KOPT-K1 (cell line): ENCODE measurements around the gene RBM15B.

Experiments
- H3K27ac ChIP-seq: fragments of 200-600 bp; sonication (generic); 2 replicates; pipeline ENCODE4 v1.5.1; 2016; ENCODE audit warnings: antibody characterized with exemption, mild to moderate bottlenecking, low read depth, low read length; ENCODE audit not compliant: poor library complexity, severe bottlenecking
- H3K36me3 ChIP-seq: fragments of 200-600 bp; sonication (generic); 2 replicates; pipeline ENCODE4 v1.5.1; 2017; ENCODE audit warnings: antibody characterized with exemption, mild to moderate bottlenecking, low read length, moderate library complexity; ENCODE audit not compliant: insufficient read depth
- H3K9me3 ChIP-seq: fragments of 200-600 bp; sonication (generic); 2 replicates; pipeline ENCODE4 v1.5.1; 2017; ENCODE audit warnings: antibody characterized with exemption, low read length, mild to moderate bottlenecking; ENCODE audit not compliant: insufficient read depth, poor library complexity, severe bottlenecking

Gene RBM15B, protein sequence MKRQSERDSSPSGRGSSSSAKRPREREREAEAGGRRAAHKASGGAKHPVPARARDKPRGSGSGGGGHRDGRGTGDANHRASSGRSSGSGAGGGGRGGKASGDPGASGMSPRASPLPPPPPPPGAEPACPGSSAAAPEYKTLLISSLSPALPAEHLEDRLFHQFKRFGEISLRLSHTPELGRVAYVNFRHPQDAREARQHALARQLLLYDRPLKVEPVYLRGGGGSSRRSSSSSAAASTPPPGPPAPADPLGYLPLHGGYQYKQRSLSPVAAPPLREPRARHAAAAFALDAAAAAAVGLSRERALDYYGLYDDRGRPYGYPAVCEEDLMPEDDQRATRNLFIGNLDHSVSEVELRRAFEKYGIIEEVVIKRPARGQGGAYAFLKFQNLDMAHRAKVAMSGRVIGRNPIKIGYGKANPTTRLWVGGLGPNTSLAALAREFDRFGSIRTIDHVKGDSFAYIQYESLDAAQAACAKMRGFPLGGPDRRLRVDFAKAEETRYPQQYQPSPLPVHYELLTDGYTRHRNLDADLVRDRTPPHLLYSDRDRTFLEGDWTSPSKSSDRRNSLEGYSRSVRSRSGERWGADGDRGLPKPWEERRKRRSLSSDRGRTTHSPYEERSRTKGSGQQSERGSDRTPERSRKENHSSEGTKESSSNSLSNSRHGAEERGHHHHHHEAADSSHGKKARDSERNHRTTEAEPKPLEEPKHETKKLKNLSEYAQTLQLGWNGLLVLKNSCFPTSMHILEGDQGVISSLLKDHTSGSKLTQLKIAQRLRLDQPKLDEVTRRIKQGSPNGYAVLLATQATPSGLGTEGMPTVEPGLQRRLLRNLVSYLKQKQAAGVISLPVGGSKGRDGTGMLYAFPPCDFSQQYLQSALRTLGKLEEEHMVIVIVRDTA

GRCh38 chr3:51391075-51391565 is at the start of gene RBM15B:
Gene RBM15B (plus strand): TSS chr3:51391285. CDS start chr3:51391400, 115 bp downstream.
- Histone ChIP-seq H3K36me3 (peaks cover 85% of the 10 kb centered on the region), H3K9me3 (no peaks in the 10 kb centered on the region), H3K27ac (peak within 1 kb of the TSS; percentile 74)

- Histone ChIP-seq H3K36me3 (no peaks in the 10 kb centered on the region), H3K27ac (no peak overlapping the region), H3K9me3 (no peaks in the 10 kb centered on the region)
Measured at GRCh38 chr3:51343918-51344687, 47.0 kb upstream of the RBM15B start.

DNA sequence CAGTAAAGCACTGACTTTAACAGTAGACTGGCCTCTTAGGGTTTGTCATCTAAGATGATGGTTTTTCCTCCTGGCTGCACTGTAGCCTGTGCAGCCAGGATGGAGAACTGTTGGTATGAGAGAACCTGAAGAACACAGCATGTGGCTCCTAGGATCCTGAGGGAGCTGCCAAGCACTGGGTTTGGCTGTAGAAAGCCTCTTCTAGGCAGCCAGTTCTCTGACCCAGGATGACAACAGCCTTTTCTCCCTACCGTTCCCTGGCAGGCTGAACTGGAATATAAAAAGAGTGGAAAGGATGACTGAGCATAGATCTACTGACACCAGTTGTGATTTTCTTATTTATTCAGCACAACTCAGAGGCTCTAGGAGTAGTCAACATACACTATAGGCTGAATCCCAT is 40.3 kb upstream of the RBM15B start:
- H3K36me3 ChIP-seq = no peaks in the 10 kb centered on the region
- no peaks in the 10 kb centered on the region for H3K9me3 ChIP-seq
- no peak overlapping the region for H3K27ac ChIP-seq

GRCh38 chr3:51353131-51353530 is 38.0 kb upstream of the RBM15B start:
- no peaks in the 10 kb centered on the region for H3K9me3 ChIP-seq
- H3K36me3 ChIP-seq = no peaks in the 10 kb centered on the region
- H3K27ac ChIP-seq = no peak overlapping the region

DNA sequence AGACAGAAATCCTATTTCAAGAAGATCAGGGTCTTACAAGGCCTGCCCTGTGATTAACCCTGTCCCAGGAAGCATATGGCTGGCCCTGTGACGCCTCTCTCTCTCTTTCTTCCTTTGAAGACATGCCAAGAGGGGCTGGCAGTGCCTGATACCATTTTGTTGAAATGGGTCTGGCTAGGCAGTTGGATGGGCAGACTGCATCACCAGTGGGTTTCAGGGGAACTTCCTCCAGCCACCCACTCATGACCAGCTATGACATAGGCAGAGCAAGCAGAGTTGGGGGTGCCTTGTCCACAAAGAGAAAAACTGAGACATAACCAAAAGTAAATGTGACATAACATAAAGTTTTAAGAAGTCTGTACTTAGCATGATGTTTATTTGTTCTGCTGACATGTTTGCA is 37.4 kb upstream of the RBM15B start:
- no peak overlapping the region for H3K27ac ChIP-seq
- no peaks in the 10 kb centered on the region for H3K36me3 ChIP-seq
- H3K9me3 ChIP-seq = no peaks in the 10 kb centered on the region

GRCh38 chr3:51354172-51354571 is 36.9 kb upstream of the RBM15B start:
- Histone ChIP-seq H3K36me3 (no peaks in the 10 kb centered on the region), H3K9me3 (no peaks in the 10 kb centered on the region), H3K27ac (no peak overlapping the region)

DNA sequence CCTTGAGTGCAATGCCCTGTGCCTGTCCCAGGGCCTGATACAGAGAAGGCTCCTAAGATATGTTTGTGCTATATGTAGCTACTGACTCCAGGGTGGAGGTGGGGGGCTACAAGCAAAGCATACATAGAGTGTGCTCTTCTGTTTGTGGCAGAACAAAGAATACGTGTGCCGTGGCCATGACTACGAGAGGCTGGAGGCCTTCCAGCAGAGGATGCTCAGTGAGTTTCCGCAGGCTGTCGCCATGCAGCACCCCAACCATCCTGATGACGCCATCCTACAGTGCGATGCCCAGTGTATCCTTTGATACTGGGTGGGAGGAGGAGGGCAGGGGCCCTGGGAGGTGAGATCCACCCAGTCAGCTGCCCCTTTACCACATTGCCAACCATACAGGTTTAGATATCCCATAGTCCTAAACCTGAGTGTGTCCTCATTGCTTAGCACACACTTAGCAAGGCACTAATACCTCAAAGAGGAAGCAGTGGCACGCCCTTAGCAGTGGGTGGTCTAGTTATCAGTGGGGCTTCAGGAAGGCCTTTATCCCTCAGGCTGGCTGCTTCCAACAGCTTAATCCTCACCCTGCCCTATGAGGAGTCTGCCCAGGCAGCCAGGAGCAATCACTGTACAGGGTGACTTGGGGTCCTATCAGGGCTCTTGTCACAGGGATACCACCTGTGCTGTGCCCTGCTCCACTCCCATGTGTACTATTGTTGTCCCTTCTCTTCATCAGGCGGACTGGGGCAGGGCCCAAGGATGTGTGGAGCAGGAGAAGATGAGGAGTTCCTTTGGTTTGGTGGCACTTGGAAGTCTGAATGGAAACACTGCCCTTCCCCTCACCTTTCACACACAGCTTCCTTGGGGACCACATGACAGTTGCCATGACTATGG is 36.1 kb upstream of the RBM15B start:
- no peaks in the 10 kb centered on the region for H3K9me3 ChIP-seq
- no peaks in the 10 kb centered on the region for H3K36me3 ChIP-seq
- no peak overlapping the region for H3K27ac ChIP-seq

- Histone ChIP-seq H3K36me3 (no peaks in the 10 kb centered on the region), H3K9me3 (no peaks in the 10 kb centered on the region), H3K27ac (no peak overlapping the region)
Measured at GRCh38 chr3:51355891-51356578, 35.0 kb upstream of the RBM15B start.

DNA sequence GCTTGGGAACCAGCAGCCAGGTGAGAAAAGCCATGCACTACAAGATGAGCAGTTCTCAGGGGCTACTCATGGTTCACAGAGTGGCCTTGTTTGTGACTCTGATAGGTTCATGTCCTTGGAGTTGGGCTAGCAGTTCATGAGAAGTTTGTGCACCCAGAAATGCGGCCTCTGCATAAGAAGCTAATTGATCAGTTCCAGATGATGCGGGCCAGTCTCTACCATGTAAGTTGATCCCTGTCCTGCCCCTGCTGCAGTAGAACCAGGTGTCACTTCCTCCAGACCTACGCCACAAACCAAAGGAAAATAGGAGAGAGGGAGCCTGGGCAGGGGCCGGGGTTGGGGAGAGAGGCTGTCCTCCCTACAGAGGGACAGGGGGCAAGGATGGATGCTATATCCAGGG is 33.2 kb upstream of the RBM15B start:
- no peaks in the 10 kb centered on the region for H3K36me3 ChIP-seq
- H3K27ac ChIP-seq = no peak overlapping the region
- H3K9me3 ChIP-seq = no peaks in the 10 kb centered on the region

GRCh38 chr3:51358981-51359380 is 32.1 kb upstream of the RBM15B start:
- no peaks in the 10 kb centered on the region for H3K36me3 ChIP-seq
- H3K27ac ChIP-seq = no peak overlapping the region

DNA sequence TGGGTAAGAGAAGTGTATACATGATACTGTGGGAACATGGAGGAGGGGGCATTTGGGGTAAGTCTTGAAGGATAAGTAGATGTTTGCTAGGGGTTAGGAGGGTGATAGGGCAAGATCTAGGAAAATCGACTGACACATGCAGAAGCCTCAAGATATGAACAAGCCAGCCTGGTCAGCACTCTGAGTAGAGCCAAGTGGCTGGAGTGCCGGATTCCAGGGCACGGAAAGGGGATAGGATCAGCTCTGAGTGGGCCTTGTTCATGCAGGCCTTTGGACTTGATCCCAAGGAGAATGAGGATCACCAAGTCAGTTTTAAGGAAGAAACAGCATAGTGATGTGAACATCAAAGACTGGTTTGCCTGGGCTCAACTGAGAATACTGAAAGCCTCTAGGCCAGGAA is 30.3 kb upstream of the RBM15B start:
- Histone ChIP-seq H3K36me3 (no peaks in the 10 kb centered on the region), H3K9me3 (no peaks in the 10 kb centered on the region), H3K27ac (no peak overlapping the region)

More at GRCh38 chr3:51358981-51359380, 32.1 kb upstream of the RBM15B start:
- H3K9me3 ChIP-seq = no peaks in the 10 kb centered on the region

GRCh38 chr3:51361746-51362145 is 29.3 kb upstream of the RBM15B start:
- Histone ChIP-seq H3K36me3 (no peaks in the 10 kb centered on the region), H3K27ac (no peak overlapping the region), H3K9me3 (no peaks in the 10 kb centered on the region)

GRCh38 chr3:51362476-51362875 is 28.6 kb upstream of the RBM15B start:
- Histone ChIP-seq H3K27ac (no peak overlapping the region), H3K9me3 (no peaks in the 10 kb centered on the region), H3K36me3 (no peaks in the 10 kb centered on the region)
